Measurements from ENCODE around the gene SRRM2.

- TF ChIP-seq REST (IDR thresholded peaks at IDR 0.05; ENCODE audit: insufficient replicate concordance, low read depth) (no peak), CTCF (IDR thresholded peaks at IDR 0.05; ENCODE audit: insufficient read depth, low read length) (no peak), POLR2AphosphoS5 (IDR thresholded peaks at IDR 0.05; ENCODE audit: low read depth) (no peak), SPI1 (IDR thresholded peaks at IDR 0.05; ENCODE audit: borderline replicate concordance, low read depth) (no peak), GABPA (IDR thresholded peaks at IDR 0.05; ENCODE audit: low read depth) (no peak)
These were observed 56.8 kb downstream of the SRRM2 start for GRCh38 chr16:2809149-2809760.
